Stimulated activated naive B cell treated with anti-CD40 and anti-IgM and Interleukin-4, amounts not matched to agents 10 μg/mL and 1 μg/mL and 100 μg/mL, for 72 hours (primary cell): Measurements from ENCODE around the gene ARHGEF19.
A peak's percentile ranks its signal among the peaks of the same experiment; 100 is the strongest.
"Not testable (repeated sequence)": the region's sequence is repeated elsewhere in the genome, so short reads cannot be mapped to it uniquely, and the experiment has no call there.

Experiments
- ATAC-seq, 2 donors: fragments of 150-1000 bp; cut with Tn5 transposase; replicated peaks; 2 replicates each; pipeline ENCODE4 v1.10.0; 2021; ENCODE audit warnings: moderate library complexity in 1 of 2
- DNase-seq: peaks from one replicate; pipeline ENCODE4 v3.0.0; 2021
- H3K27ac Mint-ChIP-seq: one replicate; pipeline ENCODE4 v1.8.0; 2022; ENCODE audit warnings: mild to moderate bottlenecking, mixed read lengths
- H3K27me3 Mint-ChIP-seq, 2 donors: one replicate each; pipeline ENCODE4 v1.8.0; 2022; ENCODE audit warnings: mixed read lengths in 2 of 2
- H3K36me3 Mint-ChIP-seq, 2 donors: one replicate each; pipeline ENCODE4 v1.8.0; 2022; ENCODE audit warnings: mixed read lengths in 2 of 2, mild to moderate bottlenecking in 1 of 2
- H3K4me1 Mint-ChIP-seq, 2 donors: one replicate each; pipeline ENCODE4 v1.8.0; 2022; ENCODE audit warnings: mixed read lengths in 2 of 2, mild to moderate bottlenecking in 1 of 2
- H3K4me3 Mint-ChIP-seq, 2 donors: one replicate each; pipeline ENCODE4 v1.8.0; 2022; ENCODE audit warnings: mild to moderate bottlenecking in 2 of 2, mixed read lengths in 2 of 2, moderate library complexity in 1 of 2
- H3K9me3 Mint-ChIP-seq, 2 donors: one replicate each; pipeline ENCODE4 v1.8.0; 2022; ENCODE audit warnings: mixed read lengths in 2 of 2, mild to moderate bottlenecking in 1 of 2

The ARHGEF19 gene

DNA sequence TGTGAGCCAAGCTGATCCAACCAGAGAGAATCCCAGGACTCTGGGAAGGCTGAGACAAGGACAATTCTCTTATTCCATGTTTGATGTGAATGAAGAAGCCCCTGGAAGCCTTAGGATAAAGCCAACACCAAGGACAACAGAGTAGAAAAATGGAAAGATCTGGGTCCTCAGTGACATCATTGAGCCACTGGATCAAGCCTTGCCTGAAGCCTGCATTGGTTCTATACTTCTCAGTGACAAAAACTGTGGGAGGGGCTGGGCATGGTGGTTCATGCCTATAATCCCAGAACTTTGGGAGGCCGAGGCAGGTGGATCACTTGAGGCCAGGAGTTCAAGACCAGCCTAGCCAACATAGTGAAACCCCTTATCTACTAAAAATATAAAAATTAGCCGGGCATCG lies 15.6 kb downstream of the ARHGEF19 start:
- Mint-ChIP-seq H3K4me1 (peaks cover 4 to 5% of the 10 kb centered on the region in 2 donors), H3K9me3 (peaks cover 0 to 3% of the 10 kb centered on the region in 2 donors), H3K27ac (no peak overlapping the region), H3K27me3 (no peaks in the 10 kb centered on the region), H3K36me3 (peaks cover 3 to 9% of the 10 kb centered on the region in 2 donors), H3K4me3 (no peak overlapping the region)
- ATAC-seq (no peak), DNase-seq (no peak)

DNA sequence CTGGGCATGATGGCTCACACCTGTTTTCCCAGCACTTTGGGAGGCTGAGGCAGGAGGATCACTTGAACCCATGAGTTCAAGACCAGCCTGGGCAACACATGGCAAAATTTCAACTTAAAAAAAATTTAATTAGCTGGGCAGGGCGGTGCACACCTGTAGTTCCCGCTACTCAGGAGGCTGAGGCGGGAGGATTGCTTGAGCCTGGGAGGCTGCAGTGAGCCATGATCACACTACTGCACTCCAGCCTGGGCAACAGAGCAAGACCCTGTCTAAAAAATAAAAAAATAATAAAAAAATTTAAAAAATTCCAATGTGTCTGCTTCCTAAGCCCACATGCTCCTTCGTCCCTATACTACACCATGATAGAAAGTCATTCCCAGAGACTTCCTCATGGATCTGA lies 16.3 kb downstream of the ARHGEF19 start:
- not testable (repeated sequence) for H3K27ac Mint-ChIP-seq, H3K4me3 Mint-ChIP-seq, ATAC-seq, H3K9me3 Mint-ChIP-seq, H3K4me1 Mint-ChIP-seq, DNase-seq, H3K36me3 Mint-ChIP-seq, H3K27me3 Mint-ChIP-seq

GRCh38 chr1:16195518-16195905 lies 16.9 kb downstream of the ARHGEF19 start:
- Mint-ChIP-seq H3K27ac (no peak overlapping the region), H3K9me3 (peaks cover 0 to 3% of the 10 kb centered on the region in 2 donors), H3K36me3 (peaks cover 0 to 9% of the 10 kb centered on the region in 2 donors), H3K4me3 (no peak overlapping the region), H3K4me1 (peaks cover 4 to 5% of the 10 kb centered on the region in 2 donors), H3K27me3 (peaks cover 0 to 3% of the 10 kb centered on the region in 2 donors)
- no peak for ATAC-seq
- no peak for DNase-seq

DNA sequence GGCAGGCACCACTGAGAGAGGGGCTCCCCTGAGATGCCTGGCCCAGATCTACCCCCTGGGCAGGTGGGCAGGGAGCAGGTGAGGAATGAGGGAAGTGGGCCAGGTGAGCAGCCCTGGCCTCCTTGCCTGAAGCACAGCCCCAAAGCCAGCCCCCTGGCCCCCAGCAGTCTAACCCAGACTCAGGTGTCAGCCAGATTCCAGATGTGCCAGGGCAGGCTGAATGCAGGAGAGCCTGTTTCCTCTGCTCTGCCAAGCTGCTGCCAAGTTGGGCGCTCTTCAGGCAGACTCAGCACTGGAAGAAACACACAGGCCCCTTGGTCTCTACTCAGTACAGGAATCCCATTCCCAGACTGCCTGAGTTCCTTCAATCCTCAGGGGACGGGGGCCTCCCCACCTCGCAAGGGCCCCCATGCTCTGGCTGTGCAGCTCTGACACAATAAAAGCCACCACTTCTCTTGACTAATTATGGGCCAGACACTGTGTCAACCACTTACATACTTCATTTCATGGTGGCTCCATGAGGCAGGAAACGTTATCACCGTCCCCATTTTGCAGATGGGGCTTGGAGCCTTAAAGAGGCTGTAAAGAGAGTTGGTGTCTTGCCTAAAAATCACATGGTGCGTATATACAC lies 20.4 kb downstream of the ARHGEF19 start:
- peaks cover 4% of the 10 kb centered on the region in 2 donors for H3K4me1 Mint-ChIP-seq
- H3K4me3 Mint-ChIP-seq, result no peak overlapping the region
- peaks cover 5 to 11% of the 10 kb centered on the region in 2 donors for H3K27me3 Mint-ChIP-seq

GRCh38 chr1:16191309-16191708 lies 21.1 kb downstream of the ARHGEF19 start:
- Mint-ChIP-seq H3K9me3 (no peaks in the 10 kb centered on the region), H3K27ac (no peak overlapping the region), H3K27me3 (peaks cover 5 to 11% of the 10 kb centered on the region in 2 donors), H3K4me3 (no peak overlapping the region), H3K36me3 (peaks cover 0 to under 1% of the 10 kb centered on the region in 2 donors), H3K4me1 (peaks cover 4% of the 10 kb centered on the region in 2 donors)
- DNase-seq (no peak), ATAC-seq (no peak)

More for the DNA sequence above, 20.4 kb downstream of the ARHGEF19 start:
- Mint-ChIP-seq H3K36me3 (peaks cover 0 to 5% of the 10 kb centered on the region in 2 donors), H3K9me3 (peaks cover 0 to 3% of the 10 kb centered on the region in 2 donors), H3K27ac (no peak overlapping the region)
- DNase-seq, result no peak
- no peak for ATAC-seq

DNA sequence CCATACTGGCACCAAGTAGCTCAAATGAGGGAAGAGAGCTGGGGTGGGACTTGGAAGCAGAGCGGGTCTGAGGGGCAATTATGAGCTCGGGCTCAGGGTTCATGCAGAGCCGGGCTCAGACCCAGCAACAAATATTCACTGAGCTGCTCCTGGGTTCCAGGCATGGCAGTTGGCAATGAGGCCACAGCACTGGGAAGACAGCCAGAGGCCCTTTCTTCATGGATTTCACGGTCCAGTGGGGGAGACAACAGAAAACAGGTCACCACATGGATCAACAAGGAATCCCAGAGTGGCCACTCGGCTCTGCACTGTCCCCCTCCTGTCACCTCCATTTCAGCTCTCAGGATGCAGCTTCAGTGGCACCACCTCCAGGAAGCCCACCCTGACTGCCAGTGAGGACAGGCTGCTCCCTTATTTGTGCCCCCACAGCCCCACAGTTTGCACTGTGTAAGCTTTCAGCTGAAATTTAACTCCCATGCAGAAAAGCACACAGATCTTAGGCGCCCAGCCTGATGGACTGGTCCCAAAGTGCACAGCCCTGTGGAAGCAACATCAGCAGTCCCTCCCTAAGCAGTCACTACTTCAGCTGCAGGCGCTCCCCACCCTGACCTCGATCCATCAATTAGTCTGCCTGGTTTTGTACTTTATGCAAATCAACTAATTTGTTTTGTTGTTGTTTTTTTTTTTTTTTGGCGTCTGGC lies 22.4 kb downstream of the ARHGEF19 start:
- H3K4me1 Mint-ChIP-seq, result peaks cover 4% of the 10 kb centered on the region in 2 donors
- no peaks in the 10 kb centered on the region for H3K36me3 Mint-ChIP-seq
- H3K27me3 Mint-ChIP-seq, result peaks cover 5 to 11% of the 10 kb centered on the region in 2 donors
- ATAC-seq (no peak), DNase-seq (no peak)
- no peaks in the 10 kb centered on the region for H3K9me3 Mint-ChIP-seq
- H3K27ac Mint-ChIP-seq, result no peak overlapping the region
- H3K4me3 Mint-ChIP-seq, result no peak overlapping the region

GRCh38 chr1:16189003-16189402 lies 23.4 kb downstream of the ARHGEF19 start:
- H3K36me3 Mint-ChIP-seq, result no peaks in the 10 kb centered on the region
- H3K4me3 Mint-ChIP-seq, result no peak overlapping the region
- H3K27ac Mint-ChIP-seq, result no peak overlapping the region
- H3K9me3 Mint-ChIP-seq, result no peaks in the 10 kb centered on the region
- H3K27me3 Mint-ChIP-seq, result peaks cover 5 to 13% of the 10 kb centered on the region in 2 donors
- DNase-seq, result no peak
- no peak for ATAC-seq
- peaks cover 4% of the 10 kb centered on the region in 2 donors for H3K4me1 Mint-ChIP-seq

- Mint-ChIP-seq H3K27me3 (peaks cover 5 to 16% of the 10 kb centered on the region in 2 donors), H3K36me3 (no peaks in the 10 kb centered on the region), H3K4me3 (no peak overlapping the region), H3K4me1 (peaks cover 4% of the 10 kb centered on the region in 2 donors), H3K9me3 (no peaks in the 10 kb centered on the region), H3K27ac (no peak overlapping the region)
- peak; percentile 85 to 89 for ATAC-seq
- peak; percentile 55 for DNase-seq
These were observed 24.6 kb downstream of the ARHGEF19 start for GRCh38 chr1:16187748-16188401.

GRCh38 chr1:16186655-16187235 lies 25.7 kb downstream of the ARHGEF19 start:
- ATAC-seq (no peak), DNase-seq (no peak)
- H3K36me3 Mint-ChIP-seq, result no peaks in the 10 kb centered on the region
- no peaks in the 10 kb centered on the region for H3K9me3 Mint-ChIP-seq
- H3K27ac Mint-ChIP-seq, result no peak overlapping the region
- no peak overlapping the region for H3K4me3 Mint-ChIP-seq
- peaks cover 4% of the 10 kb centered on the region in 2 donors for H3K4me1 Mint-ChIP-seq
- H3K27me3 Mint-ChIP-seq, result peaks cover 6 to 17% of the 10 kb centered on the region in 2 donors

DNA sequence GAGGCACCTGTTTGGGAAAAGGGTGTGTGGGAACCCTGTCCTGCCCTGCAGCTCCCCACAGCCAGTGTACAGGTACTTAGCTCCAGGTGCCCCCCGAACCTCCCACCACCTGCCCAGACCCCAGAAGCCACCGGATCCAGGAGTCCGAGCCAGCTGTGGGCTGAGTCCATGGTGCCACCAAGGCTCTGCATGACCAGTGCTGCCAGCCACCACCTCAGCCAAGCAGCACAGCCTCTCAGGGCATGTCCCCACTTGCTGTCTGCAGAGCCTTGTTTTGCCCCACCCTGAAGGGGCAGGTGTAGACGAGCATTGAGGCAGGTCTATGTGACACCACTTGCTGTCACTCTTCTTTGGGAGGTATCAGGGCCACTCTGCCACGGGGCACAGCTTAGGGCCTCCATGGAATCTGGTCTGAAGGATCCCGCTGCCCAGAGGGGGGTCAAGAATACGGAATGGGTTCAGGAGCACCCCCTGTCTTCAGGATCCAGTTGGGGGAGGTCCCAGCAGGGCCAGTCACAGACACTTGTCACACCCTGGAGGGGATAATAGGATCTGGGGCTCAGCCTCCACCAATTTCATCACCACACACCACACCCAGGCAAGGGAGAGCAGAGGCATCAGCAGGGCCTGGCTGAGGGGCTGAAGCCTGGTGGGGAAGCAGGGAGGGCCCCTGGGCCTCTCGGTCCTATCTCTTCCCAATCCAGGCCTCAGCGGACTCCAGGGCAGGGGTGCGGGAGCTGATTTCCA lies 27.7 kb downstream of the ARHGEF19 start:
- no peak overlapping the region for H3K27ac Mint-ChIP-seq
- ATAC-seq (no peak), DNase-seq (no peak)
- no peaks in the 10 kb centered on the region for H3K36me3 Mint-ChIP-seq
- H3K27me3 Mint-ChIP-seq, result peaks cover 10 to 16% of the 10 kb centered on the region in 2 donors
- no peak overlapping the region for H3K4me3 Mint-ChIP-seq
- H3K9me3 Mint-ChIP-seq, result no peaks in the 10 kb centered on the region
- H3K4me1 Mint-ChIP-seq, result peaks cover 4% of the 10 kb centered on the region in 2 donors

DNA sequence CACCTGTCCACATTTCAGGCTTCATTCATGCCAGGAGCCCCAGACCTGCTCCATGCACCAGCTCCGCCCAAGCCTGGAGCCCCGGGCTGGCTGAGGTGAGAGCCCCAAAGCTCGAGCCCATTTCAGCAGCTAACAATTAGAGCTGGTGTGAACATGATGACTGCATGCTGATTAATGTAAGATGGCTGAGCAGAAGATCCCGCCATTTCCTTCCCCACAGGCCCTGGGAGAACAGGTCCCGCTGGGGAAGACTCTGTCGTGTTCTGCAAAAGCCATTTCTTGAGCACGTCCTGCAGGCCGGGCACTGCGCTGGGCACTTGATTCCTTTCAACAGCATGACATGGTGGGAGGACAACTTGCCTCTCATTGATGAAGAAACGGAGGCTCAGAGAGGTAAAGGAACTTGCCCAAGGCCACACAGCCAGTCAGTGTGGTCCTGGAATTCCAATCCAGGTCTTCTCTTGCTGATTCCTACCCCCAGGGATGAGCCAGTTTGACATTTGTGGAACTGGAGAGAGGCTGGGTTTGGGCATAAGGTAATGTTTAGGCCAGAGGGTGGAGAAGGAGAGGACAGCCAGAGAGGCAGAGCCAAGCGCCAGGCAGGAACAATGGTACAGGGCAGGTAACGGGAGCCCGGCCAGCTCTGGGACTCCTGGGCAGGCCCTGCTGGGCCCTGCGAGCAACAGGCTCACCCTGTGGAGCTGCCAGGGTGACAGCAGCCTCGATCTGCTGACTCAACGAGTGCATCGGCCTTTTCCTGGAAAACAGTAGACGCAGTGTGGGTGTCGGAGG lies 28.5 kb downstream of the ARHGEF19 start:
- Mint-ChIP-seq H3K27me3 (peaks cover 13 to 15% of the 10 kb centered on the region in 2 donors), H3K27ac (no peak overlapping the region), H3K36me3 (no peaks in the 10 kb centered on the region), H3K4me1 (peaks cover 4% of the 10 kb centered on the region in 2 donors), H3K4me3 (no peak overlapping the region), H3K9me3 (no peaks in the 10 kb centered on the region)
- DNase-seq, result no peak
- ATAC-seq, result no peak

DNA sequence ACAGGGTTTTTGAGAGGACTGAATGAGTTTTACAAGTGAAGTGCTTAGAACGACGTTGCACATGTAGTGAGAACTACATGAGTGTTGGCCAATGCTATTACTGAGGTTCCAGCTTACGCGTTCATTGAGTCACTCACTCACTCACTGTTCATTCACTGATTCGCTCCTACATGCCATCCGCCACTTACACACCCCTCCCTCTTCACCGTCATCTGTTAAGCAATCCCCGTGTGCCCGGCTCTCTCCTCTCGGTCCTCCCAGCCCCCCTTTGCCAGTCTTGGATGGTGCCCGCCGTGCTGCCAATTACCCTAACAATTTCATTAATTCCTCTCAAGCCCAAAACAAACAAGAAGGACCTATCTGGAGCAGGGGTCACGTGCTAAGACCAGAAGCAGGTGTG lies 29.3 kb downstream of the ARHGEF19 start:
- no peaks in the 10 kb centered on the region for H3K36me3 Mint-ChIP-seq
- no peak overlapping the region for H3K4me3 Mint-ChIP-seq
- no peak overlapping the region for H3K27ac Mint-ChIP-seq
- peaks cover 20 to 21% of the 10 kb centered on the region in 2 donors for H3K27me3 Mint-ChIP-seq
- DNase-seq (no peak), ATAC-seq (no peak)
- H3K4me1 Mint-ChIP-seq, result peaks cover 4% of the 10 kb centered on the region in 2 donors
- H3K9me3 Mint-ChIP-seq, result no peaks in the 10 kb centered on the region

- ATAC-seq, result no peak
- Mint-ChIP-seq H3K27me3 (peaks cover 27 to 28% of the 10 kb centered on the region in 2 donors), H3K27ac (no peak overlapping the region), H3K4me1 (no peaks in the 10 kb centered on the region), H3K36me3 (no peaks in the 10 kb centered on the region), H3K4me3 (no peak overlapping the region), H3K9me3 (no peaks in the 10 kb centered on the region)
- no peak for DNase-seq
These were observed 30.3 kb downstream of the ARHGEF19 start for GRCh38 chr1:16181887-16182719.
